Endothelial cell of umbilical vein (primary cell): ENCODE measurements around the gene CCSER1. TPM values are rescaled to one million over a fixed set of nuclear protein-coding genes. Genes with fewer than 3 reads are reported as not detected.

Experiments
- BruUV-seq: library from RNA; stranded (reverse); fragments of 400-500 nt; replicated peaks from 2 replicates; lab custom pipeline; 2021; lab: Mats Ljungman, UMichigan
- CTCF ChIA-PET: fragments of 300-600, 350-600 bp; sonication (Branson Sonifier 250); formaldehyde crosslinking; loops from one replicate; lab custom pipeline; 2021; ENCODE audit warnings: antibody characterized with exemption, inconsistent platforms; lab: Charles Lee
- POLR2A ChIA-PET: fragments of 300-600, 350-600 bp; sonication (Branson Sonifier 250); formaldehyde crosslinking; loops from one replicate; lab custom pipeline; 2021; ENCODE audit warnings: antibody characterized with exemption, inconsistent platforms; lab: Charles Lee
- DNase-seq: peaks from one replicate; pipeline ENCODE4 v3.0.0-alpha.2; 2011; ENCODE audit warnings: low read depth, low spot score
- FAIRE-seq: peaks from 2 replicates; lab custom pipeline; 2011; peaks lifted over from hg19 to GRCh38; lab: Jason Lieb, UNC
- H2AFZ ChIP-seq: 2 replicates; pipeline ENCODE4 v1.6.0; 2012; ENCODE audit warnings: low read depth, low read length, control low read depth, inconsistent platforms
- H3K27ac ChIP-seq: 2 replicates; pipeline ENCODE4 v1.5.1; 2011; ENCODE audit warnings: low read depth, mild to moderate bottlenecking, control low read depth, low read length, moderate library complexity; ENCODE audit not compliant: insufficient read depth
- H3K27me3 ChIP-seq, 2 experiments: 2 replicates each; pipeline versions ENCODE4 v1.6.0 to v1.6.1; 2011; ENCODE audit warnings: low read length in 2 of 2, mixed read lengths in 1 of 2; ENCODE audit not compliant: control insufficient read depth in 2 of 2, insufficient read depth in 2 of 2
- H3K36me3 ChIP-seq, 2 experiments: 2 replicates in 1 of 2; 3 replicates in 1 of 2; pipeline ENCODE4 v1.5.1; 2011; ENCODE audit warnings: low read length in 2 of 2, mild to moderate bottlenecking in 1 of 2, moderate library complexity in 1 of 2; ENCODE audit not compliant: control insufficient read depth in 2 of 2, insufficient read depth in 2 of 2; ENCODE audit errors: extremely low read depth in 1 of 2
- H3K4me1 ChIP-seq: 3 replicates; pipeline ENCODE4 v1.5.1; 2011; ENCODE audit warnings: mild to moderate bottlenecking, low read length; ENCODE audit not compliant: control insufficient read depth, insufficient read depth; ENCODE audit errors: extremely low read depth
- H3K4me2 ChIP-seq: 2 replicates; pipeline ENCODE4 v1.6.1; 2011; ENCODE audit warnings: low read length, control low read depth, mixed read lengths; ENCODE audit not compliant: insufficient read depth
- H3K4me3 ChIP-seq, 3 experiments: fragments of 200-600 bp in 1 of 3; sonication (generic), shearing (Covaris generic) in 1 of 3; replicated peaks in 1 of 3; 2 replicates each; pipeline ENCODE4 v1.5.1; 2011 to 2016; ENCODE audit warnings: control low read depth in 3 of 3, low read length in 3 of 3, mild to moderate bottlenecking in 2 of 3, inconsistent platforms in 1 of 3, low read depth in 1 of 3, moderate library complexity in 1 of 3; ENCODE audit not compliant: insufficient read depth in 1 of 3
- H3K79me2 ChIP-seq: 2 replicates; pipeline ENCODE4 v1.6.0; 2012; ENCODE audit warnings: low read length, inconsistent platforms; ENCODE audit not compliant: control insufficient read depth, insufficient read depth
- H3K9ac ChIP-seq: replicated peaks from 2 replicates; pipeline ENCODE3; 2011; ENCODE audit warnings: low read length, control low read depth; ENCODE audit not compliant: insufficient read depth; ENCODE audit errors: extremely low read depth
- H3K9me1 ChIP-seq: replicated peaks from 3 replicates; pipeline ENCODE4 v1.6.0; 2011; ENCODE audit warnings: mild to moderate bottlenecking, low read length; ENCODE audit not compliant: control insufficient read depth, insufficient read depth; ENCODE audit errors: extremely low read depth
- H3K9me3 ChIP-seq: replicated peaks from 2 replicates; pipeline ENCODE4 v1.5.1; 2012; ENCODE audit warnings: low read length, inconsistent platforms; ENCODE audit not compliant: control insufficient read depth, insufficient read depth
- H4K20me1 ChIP-seq: replicated peaks from 2 replicates; pipeline ENCODE3; 2011; ENCODE audit warnings: mild to moderate bottlenecking, low read length; ENCODE audit not compliant: control insufficient read depth, insufficient read depth; ENCODE audit errors: extremely low read depth
- FOS ChIP-seq: IDR thresholded peaks from 2 replicates; pipeline ENCODE4 v1.6.1; 2011; ENCODE audit warnings: mild to moderate bottlenecking, low read length, moderate library complexity, borderline replicate concordance; ENCODE audit not compliant: insufficient read depth
- GATA2 ChIP-seq: IDR thresholded peaks from 2 replicates; pipeline ENCODE4 v1.7.0; 2011; ENCODE audit warnings: low read depth, mild to moderate bottlenecking, moderate library complexity, mixed read lengths, low read length; ENCODE audit not compliant: insufficient read length, insufficient read depth
- JUN ChIP-seq: IDR thresholded peaks from 2 replicates; pipeline ENCODE4 v1.6.1; 2011; ENCODE audit warnings: borderline replicate concordance, low read depth; ENCODE audit not compliant: insufficient read length, insufficient read depth
- MYC ChIP-seq: IDR thresholded peaks from one replicate; pipeline ENCODE4 v1.6.1; 2011; ENCODE audit warnings: mild to moderate bottlenecking, low read depth, low read length
- POLR2AphosphoS5 ChIP-seq: IDR thresholded peaks from 2 replicates; pipeline ENCODE4 v1.6.1; 2012; ENCODE audit warnings: low read depth, mild to moderate bottlenecking, control low read depth, low read length, moderate library complexity; ENCODE audit not compliant: insufficient read depth
- dilution Hi-C: fragments of 300-500 bp; cut with MboI; formaldehyde crosslinking; loops from one replicate; pipeline ENCODE4 v1.15.0; 2019; ENCODE audit warnings: low sequenced_read_pairs; ENCODE audit not compliant: extremely low pct_ligation_motif_present
- intact Hi-C: fragments of 100-400 bp; cut with micrococcal nuclease; formaldehyde crosslinking; loops from one replicate; pipeline ENCODE4 v1.10.0; 2022
- polyA plus RNA-seq, 4 experiments: library from polyadenylated mRNA; depleted of rRNA in 3 of 4; stranded (reverse) in 3 of 4; unstranded in 1 of 4; fragments of >200 nt; gene quantifications; 2 replicates each; pipeline versions ENCODE4 v1.2.1 to v1.2.3, GENCODE V29; 2011 to 2012; ENCODE audit warnings: missing spikeins in 1 of 4
- total RNA-seq: library from RNA; stranded (reverse); gene quantifications from 2 replicates; pipeline ENCODE4 v1.2.3, GENCODE V29; 2021
- TF ChIP-seq, protein P1 (sequence below), 2 donors: IDR thresholded peaks; 1 replicate in 1 of 2; 2 replicates in 1 of 2; pipeline ENCODE4 v1.5.1; 2011; ENCODE audit warnings: low read length in 2 of 2, mild to moderate bottlenecking in 2 of 2, moderate library complexity in 2 of 2, control low read depth in 1 of 2, inconsistent platforms in 1 of 2, low read depth in 1 of 2; ENCODE audit not compliant: insufficient read depth in 1 of 2; ENCODE audit errors: extremely low read depth in 1 of 2
- TF ChIP-seq, protein P2 (sequence below): IDR thresholded peaks from 2 replicates; pipeline ENCODE4 v1.6.1; 2011; ENCODE audit not compliant: insufficient read depth, insufficient read length

Gene CCSER1
- total and polyA plus RNA-seq, 2 donors (not counting 3 experiments of a cell fraction or from before 2014, with no cell fraction given), result 0.11 to 1.8 TPM

DNA sequence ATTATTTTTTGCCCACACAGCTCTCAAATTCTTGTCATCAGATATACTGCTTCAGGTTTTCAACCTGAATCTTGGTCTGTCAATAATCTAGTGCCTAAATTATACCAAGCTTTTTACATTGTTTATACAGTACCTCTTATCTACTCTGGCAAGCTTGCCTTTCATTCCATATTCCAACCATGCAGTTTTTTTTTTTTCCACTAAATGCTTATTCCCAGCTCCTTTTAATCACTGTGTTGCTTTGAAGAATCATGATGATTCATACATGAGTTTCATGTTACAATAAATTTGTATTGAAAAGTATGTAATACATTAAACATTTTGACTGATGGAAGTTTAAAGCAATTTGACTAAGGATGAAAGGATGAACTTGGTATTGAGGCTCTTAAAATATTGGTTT lies 949.0 kb downstream of the CCSER1 start:
- no peak overlapping the region for H3K27ac ChIP-seq
- DNase-seq, result no peak
- no peak overlapping the region for H2AFZ ChIP-seq
- FAIRE-seq, result no peak
- dilution Hi-C loops (no loop called here), intact Hi-C loops (no loop called here)
- ChIA-PET POLR2A (no interaction called here), CTCF (no interaction called here)
- no peaks in the 10 kb centered on the region for H3K36me3 ChIP-seq
- H4K20me1 ChIP-seq, result no peaks in the 10 kb centered on the region
- H3K79me2 ChIP-seq, result no peaks in the 10 kb centered on the region
- H3K9me1 ChIP-seq, result no peaks in the 10 kb centered on the region
- no peak overlapping the region for H3K4me2 ChIP-seq
- no TSS peak for BruUV-seq
- H3K4me3 ChIP-seq, result no peak overlapping the region
- no peaks in the 10 kb centered on the region for H3K9me3 ChIP-seq
- H3K27me3 ChIP-seq, result no peaks in the 10 kb centered on the region
- H3K9ac ChIP-seq, result no peak overlapping the region
- TF ChIP-seq, protein P1, sequence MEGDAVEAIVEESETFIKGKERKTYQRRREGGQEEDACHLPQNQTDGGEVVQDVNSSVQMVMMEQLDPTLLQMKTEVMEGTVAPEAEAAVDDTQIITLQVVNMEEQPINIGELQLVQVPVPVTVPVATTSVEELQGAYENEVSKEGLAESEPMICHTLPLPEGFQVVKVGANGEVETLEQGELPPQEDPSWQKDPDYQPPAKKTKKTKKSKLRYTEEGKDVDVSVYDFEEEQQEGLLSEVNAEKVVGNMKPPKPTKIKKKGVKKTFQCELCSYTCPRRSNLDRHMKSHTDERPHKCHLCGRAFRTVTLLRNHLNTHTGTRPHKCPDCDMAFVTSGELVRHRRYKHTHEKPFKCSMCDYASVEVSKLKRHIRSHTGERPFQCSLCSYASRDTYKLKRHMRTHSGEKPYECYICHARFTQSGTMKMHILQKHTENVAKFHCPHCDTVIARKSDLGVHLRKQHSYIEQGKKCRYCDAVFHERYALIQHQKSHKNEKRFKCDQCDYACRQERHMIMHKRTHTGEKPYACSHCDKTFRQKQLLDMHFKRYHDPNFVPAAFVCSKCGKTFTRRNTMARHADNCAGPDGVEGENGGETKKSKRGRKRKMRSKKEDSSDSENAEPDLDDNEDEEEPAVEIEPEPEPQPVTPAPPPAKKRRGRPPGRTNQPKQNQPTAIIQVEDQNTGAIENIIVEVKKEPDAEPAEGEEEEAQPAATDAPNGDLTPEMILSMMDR (IDR thresholded peaks at IDR 0.05; ENCODE audit: extremely low read depth in 1 of 2, insufficient read depth in 1 of 2, low read depth in 1 of 2, low read length in 2 of 2), result no peak
- TF ChIP-seq FOS (no peak), MYC (no peak)
- no peaks in the 10 kb centered on the region for H3K4me1 ChIP-seq

DNA sequence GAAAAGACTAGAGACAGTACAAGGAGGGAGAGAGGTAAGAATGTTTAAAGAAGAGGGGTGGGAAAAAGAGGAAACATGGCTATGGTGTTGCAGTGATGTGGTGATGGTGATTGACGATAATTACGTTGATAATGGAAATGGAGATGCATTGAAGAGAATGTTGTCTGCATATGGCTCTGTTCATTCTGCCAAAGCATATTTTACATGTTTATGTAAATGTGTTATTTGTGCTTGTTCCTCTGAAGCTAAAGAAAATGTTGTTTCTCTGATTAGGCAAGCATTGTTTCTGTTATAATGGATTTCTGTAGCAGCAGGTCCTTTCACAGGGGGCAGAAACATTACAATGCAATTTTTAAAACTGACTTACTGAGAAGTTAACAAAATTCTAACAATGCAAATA lies 958.8 kb downstream of the CCSER1 start:
- TF ChIP-seq FOS (no peak), GATA2 (no peak), MYC (no peak), JUN (no peak), POLR2AphosphoS5 (no peak)
- TF ChIP-seq, protein P1 (IDR thresholded peaks at IDR 0.05; ENCODE audit: extremely low read depth in 1 of 2, insufficient read depth in 1 of 2, low read depth in 1 of 2, low read length in 2 of 2), result no peak
- TF ChIP-seq, protein P2, sequence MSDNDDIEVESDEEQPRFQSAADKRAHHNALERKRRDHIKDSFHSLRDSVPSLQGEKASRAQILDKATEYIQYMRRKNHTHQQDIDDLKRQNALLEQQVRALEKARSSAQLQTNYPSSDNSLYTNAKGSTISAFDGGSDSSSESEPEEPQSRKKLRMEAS, result no peak
- H3K9me3 ChIP-seq, result no peaks in the 10 kb centered on the region
- H3K4me2 ChIP-seq, result no peak overlapping the region
- no peak overlapping the region for H3K4me3 ChIP-seq
- DNase-seq, result no peak
- CTCF ChIA-PET, result interaction anchor here (1.7 kb wide), 1 partner anchor 667 kb away, joined by 6 read pairs; no protein-coding TSS in a partner anchor
- no peaks in the 10 kb centered on the region for H3K27me3 ChIP-seq
- H3K36me3 ChIP-seq, result no peaks in the 10 kb centered on the region
- intact Hi-C loops (no loop called here), dilution Hi-C loops (no loop called here)
- no peaks in the 10 kb centered on the region for H4K20me1 ChIP-seq
- no peaks in the 10 kb centered on the region for H3K79me2 ChIP-seq
- H2AFZ ChIP-seq, result no peak overlapping the region
- no TSS peak for BruUV-seq
- POLR2A ChIA-PET, result no interaction called here
- no peak for FAIRE-seq
- no peaks in the 10 kb centered on the region for H3K4me1 ChIP-seq
- H3K9ac ChIP-seq, result no peak overlapping the region
- no peak overlapping the region for H3K27ac ChIP-seq
- H3K9me1 ChIP-seq, result peaks cover 2% of the 10 kb centered on the region
